HG03469 (cell line): ENCODE data around the gene ZNF281.
"Not testable (repeated sequence)": the region's sequence is repeated elsewhere in the genome, so short reads cannot be mapped to it uniquely, and the experiment has no call there.

Source experiments
- ATAC-seq: cut with Tn5 transposase; IDR thresholded peaks from one replicate; pipeline ENCODE4 v1.9.1; 2021; ENCODE audit warnings: mild to moderate bottlenecking, moderate library complexity, moderate number of reproducible peaks; ENCODE audit not compliant: unreplicated experiment

The ZNF281 gene

GRCh38 chr1:200409761-200410565 is at the start of gene ZNF281:
Gene ZNF281, minus strand, starts transcription at chr1:200410036. Its CDS starts 331 bp downstream, at chr1:200409705.
- ATAC-seq, result peak; percentile 89

GRCh38 chr1:200458780-200459179 is 48.9 kb upstream of the ZNF281 start:
- ATAC-seq, result no peak

GRCh38 chr1:200457810-200458209 is 48.0 kb upstream of the ZNF281 start:
- ATAC-seq, result no peak

- ATAC-seq, result no peak
These were observed 44.6 kb upstream of the ZNF281 start for GRCh38 chr1:200454425-200454824.

GRCh38 chr1:200453553-200453905 is 43.7 kb upstream of the ZNF281 start:
- ATAC-seq, result no peak

GRCh38 chr1:200452850-200453552 is 43.2 kb upstream of the ZNF281 start:
- ATAC-seq, result no peak

GRCh38 chr1:200448034-200448762 is 38.4 kb upstream of the ZNF281 start:
- peak; percentile 90 for ATAC-seq

- ATAC-seq, result no peak
These were observed 35.4 kb upstream of the ZNF281 start for GRCh38 chr1:200445213-200445612.

GRCh38 chr1:200444478-200444877 is 34.6 kb upstream of the ZNF281 start:
- ATAC-seq, result no peak

- no peak for ATAC-seq
These were observed 34.0 kb upstream of the ZNF281 start for GRCh38 chr1:200443860-200444259.

- no peak for ATAC-seq
These were observed 32.8 kb upstream of the ZNF281 start for GRCh38 chr1:200442537-200443156.

GRCh38 chr1:200442023-200442422 is 32.2 kb upstream of the ZNF281 start:
- no peak for ATAC-seq

- ATAC-seq, result no peak
These were observed 29.1 kb upstream of the ZNF281 start for GRCh38 chr1:200438911-200439310.

GRCh38 chr1:200438413-200438812 is 28.6 kb upstream of the ZNF281 start:
- not testable (repeated sequence) for ATAC-seq

- ATAC-seq, result peak; percentile 60
These were observed 27.8 kb upstream of the ZNF281 start for GRCh38 chr1:200437556-200438203.

- no peak for ATAC-seq
These were observed 27.3 kb upstream of the ZNF281 start for GRCh38 chr1:200437088-200437487.

GRCh38 chr1:200436436-200436835 is 26.6 kb upstream of the ZNF281 start:
- ATAC-seq, result no peak

- no peak for ATAC-seq
These were observed 25.5 kb upstream of the ZNF281 start for GRCh38 chr1:200435200-200435780.

GRCh38 chr1:200433586-200433985 is 23.8 kb upstream of the ZNF281 start:
- no peak for ATAC-seq

GRCh38 chr1:200432586-200432985 is 22.8 kb upstream of the ZNF281 start:
- ATAC-seq, result no peak
